Smooth muscle cell (in vitro differentiated cells): ENCODE data around the gene CCDC150. TPM values are rescaled to one million over a fixed set of nuclear protein-coding genes. Genes with fewer than 3 reads are reported as not detected.

ENCODE experiments used
- DNase-seq: peaks from one replicate; lab custom pipeline; 2025; ENCODE audit not compliant: unreplicated experiment; lab: John Stamatoyannopoulos, UW
- H2AFZ ChIP-seq: fragments of 200-600 bp; sonication (generic); 2 replicates; pipeline ENCODE4 v1.6.0; 2016; ENCODE audit warnings: antibody characterized with exemption, low read depth, mild to moderate bottlenecking
- H3F3A ChIP-seq: fragments of 200-600 bp; sonication (generic); 2 replicates; pipeline ENCODE4 v1.6.0; 2017; ENCODE audit warnings: antibody characterized with exemption, low read depth
- H3K27ac ChIP-seq: fragments of 200-600 bp; sonication (generic); 2 replicates; pipeline ENCODE4 v1.5.1; 2016; ENCODE audit warnings: low read depth, mild to moderate bottlenecking
- H3K27me3 ChIP-seq: fragments of 200-600 bp; sonication (generic); 2 replicates; pipeline ENCODE4 v1.6.1; 2016; ENCODE audit warnings: low read depth, mild to moderate bottlenecking
- H3K36me3 ChIP-seq: fragments of 200-600 bp; sonication (generic); 2 replicates; pipeline ENCODE4 v1.5.1; 2016; ENCODE audit warnings: low read depth
- H3K4me1 ChIP-seq: fragments of 200-600 bp; sonication (generic); 2 replicates; pipeline ENCODE4 v1.5.1; 2016; ENCODE audit warnings: low read depth
- H3K4me2 ChIP-seq: fragments of 200-600 bp; sonication (generic); 2 replicates; pipeline ENCODE4 v1.6.0; 2016; ENCODE audit warnings: mild to moderate bottlenecking
- H3K4me3 ChIP-seq: fragments of 200-600 bp; sonication (generic); 2 replicates; pipeline ENCODE4 v1.5.1; 2016; ENCODE audit warnings: mild to moderate bottlenecking
- H3K79me2 ChIP-seq: fragments of 200-600 bp; sonication (generic); 2 replicates; pipeline ENCODE4 v1.6.0; 2016; ENCODE audit warnings: low read depth, mild to moderate bottlenecking
- H3K9ac ChIP-seq: fragments of 200-600 bp; sonication (generic); 2 replicates; pipeline ENCODE4 v1.6.0; 2016; ENCODE audit warnings: low read depth
- H3K9me3 ChIP-seq: fragments of 200-600 bp; sonication (generic); replicated peaks from 2 replicates; pipeline ENCODE4 v1.5.1; 2016; ENCODE audit warnings: low read depth
- H4K20me1 ChIP-seq: fragments of 200-600 bp; sonication (generic); 2 replicates; pipeline ENCODE4 v1.6.0; 2016; ENCODE audit warnings: low read depth
- CTCF ChIP-seq: fragments of 200-600 bp; sonication (generic); IDR thresholded peaks from 2 replicates; pipeline ENCODE4 v1.5.1; 2017; ENCODE audit warnings: borderline replicate concordance, mild to moderate bottlenecking, antibody characterized with exemption; ENCODE audit not compliant: insufficient read depth, poor library complexity, severe bottlenecking
- WGBS: methylation state at CpG from one replicate; pipeline ENCODE4 v1.1.7; 2016; ENCODE audit warnings: low lambda C conversion rate; 5-methylcytosine and 5-hydroxymethylcytosine counted together
- polyA plus RNA-seq: library from polyadenylated mRNA; unstranded; fragments of >200 nt; fragmentation: Nextera tagmentation; extraction: Ambion mirVana; gene quantifications from 2 replicates; pipeline ENCODE4 v1.2.1, GENCODE V29; 2016
- total RNA-seq: library from RNA; depleted of rRNA; stranded (reverse); fragments of >200 nt; gene quantifications from 2 replicates; pipeline ENCODE4 v1.2.3, GENCODE V29; 2014

CCDC150 gene
- total and polyA plus RNA-seq, 2 experiments from 2014 or later = 2.0 to 2.5 TPM

GRCh38 chr2:196719110-196719872, 79.8 kb downstream of the CCDC150 start:
- Histone ChIP-seq H3K79me2 (no peaks in the 10 kb centered on the region), H2AFZ (no peak overlapping the region), H3K27me3 (no peaks in the 10 kb centered on the region), H3K9me3 (no peaks in the 10 kb centered on the region), H3F3A (no peaks in the 10 kb centered on the region), H3K4me3 (no peak overlapping the region), H3K27ac (no peak overlapping the region), H3K4me2 (no peak overlapping the region), H3K36me3 (no peaks in the 10 kb centered on the region), H3K4me1 (peaks cover 1% of the 10 kb centered on the region), H4K20me1 (no peaks in the 10 kb centered on the region), H3K9ac (no peak overlapping the region)
- WGBS = 58% methylated on average over 6 of the region's 6 CpGs
- no peak for DNase-seq
- no peak for TF ChIP-seq CTCF

DNA sequence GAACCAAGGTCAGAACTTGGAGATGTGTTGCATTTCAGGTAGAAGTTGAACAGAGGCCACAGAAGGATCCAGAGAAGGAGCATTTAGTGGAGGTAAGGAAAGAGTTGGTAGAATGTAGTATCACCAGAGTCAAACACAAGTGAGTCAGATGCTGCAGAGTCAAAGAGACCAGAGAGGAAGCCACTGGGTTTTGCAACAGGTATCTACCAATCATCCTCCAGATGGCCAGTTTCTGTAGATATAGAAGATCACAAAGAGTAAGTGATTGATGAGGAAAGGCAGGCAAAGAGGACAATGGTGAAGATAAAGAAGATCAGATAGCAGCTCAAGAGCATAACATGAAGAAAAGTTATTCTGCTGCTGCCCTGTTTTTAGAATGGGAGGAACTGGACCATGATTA, 84.1 kb downstream of the CCDC150 start:
- Histone ChIP-seq H2AFZ (no peak overlapping the region), H3K27ac (no peak overlapping the region), H3K9ac (no peak overlapping the region), H3K4me2 (no peak overlapping the region), H3K79me2 (no peaks in the 10 kb centered on the region), H3F3A (no peaks in the 10 kb centered on the region), H3K4me3 (no peak overlapping the region), H3K4me1 (peaks cover 15% of the 10 kb centered on the region), H3K36me3 (no peaks in the 10 kb centered on the region), H4K20me1 (no peaks in the 10 kb centered on the region), H3K9me3 (no peaks in the 10 kb centered on the region), H3K27me3 (no peaks in the 10 kb centered on the region)
- no peak for DNase-seq
- TF ChIP-seq CTCF = no peak

GRCh38 chr2:196725218-196725617, 85.7 kb downstream of the CCDC150 start:
- H3F3A ChIP-seq = no peaks in the 10 kb centered on the region
- WGBS = 63% methylated on average over 3 of the region's 3 CpGs
- no peaks in the 10 kb centered on the region for H3K36me3 ChIP-seq
- H3K4me1 ChIP-seq = peaks cover 15% of the 10 kb centered on the region
- H3K9me3 ChIP-seq = no peaks in the 10 kb centered on the region
- H3K9ac ChIP-seq = no peak overlapping the region
- H4K20me1 ChIP-seq = no peaks in the 10 kb centered on the region
- H3K79me2 ChIP-seq = no peaks in the 10 kb centered on the region
- H2AFZ ChIP-seq = no peak overlapping the region
- no peak for TF ChIP-seq CTCF
- H3K4me3 ChIP-seq = no peak overlapping the region
- no peak overlapping the region for H3K4me2 ChIP-seq
- no peaks in the 10 kb centered on the region for H3K27me3 ChIP-seq
- no peak overlapping the region for H3K27ac ChIP-seq
- no peak for DNase-seq

DNA sequence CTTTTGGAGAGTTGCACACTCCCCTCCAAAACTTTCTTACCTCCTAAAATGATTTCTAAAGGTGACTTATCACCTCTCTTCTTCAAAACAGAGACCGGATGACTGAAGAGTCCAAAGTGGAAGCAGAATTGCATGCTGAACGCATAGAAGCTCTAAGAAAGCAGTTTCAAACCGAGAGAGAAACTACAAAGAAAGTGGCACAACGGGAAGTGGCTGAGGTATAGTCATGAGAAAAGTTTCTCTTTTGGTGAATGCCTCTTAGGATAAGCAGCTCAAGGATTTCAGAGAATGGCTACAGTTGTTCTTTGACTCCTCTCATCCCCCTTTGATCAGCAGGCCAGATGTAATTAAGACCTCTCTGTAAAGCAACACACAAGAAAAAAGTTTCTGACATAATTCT, 86.4 kb downstream of the CCDC150 start:
- no peak for TF ChIP-seq CTCF
- H3K4me3 ChIP-seq = no peak overlapping the region
- H3K36me3 ChIP-seq = no peaks in the 10 kb centered on the region
- no peaks in the 10 kb centered on the region for H3K27me3 ChIP-seq
- no peak for DNase-seq
- no peaks in the 10 kb centered on the region for H3K9me3 ChIP-seq
- no peaks in the 10 kb centered on the region for H4K20me1 ChIP-seq
- WGBS = 94% methylated on average over 4 of the region's 4 CpGs
- H3K4me1 ChIP-seq = peaks cover 15% of the 10 kb centered on the region
- no peaks in the 10 kb centered on the region for H3K79me2 ChIP-seq
- no peak overlapping the region for H3K9ac ChIP-seq
- H3K4me2 ChIP-seq = no peak overlapping the region
- H3K27ac ChIP-seq = no peak overlapping the region
- H2AFZ ChIP-seq = no peak overlapping the region
- no peaks in the 10 kb centered on the region for H3F3A ChIP-seq
